GM18502 (cell line): ENCODE results near the gene OXSR1.

ENCODE experiments used
- ATAC-seq: cut with Tn5 transposase; IDR thresholded peaks from one replicate; pipeline ENCODE4 v1.9.1; 2021; ENCODE audit warnings: mild to moderate bottlenecking; ENCODE audit not compliant: unreplicated experiment, poor library complexity

OXSR1 gene

DNA sequence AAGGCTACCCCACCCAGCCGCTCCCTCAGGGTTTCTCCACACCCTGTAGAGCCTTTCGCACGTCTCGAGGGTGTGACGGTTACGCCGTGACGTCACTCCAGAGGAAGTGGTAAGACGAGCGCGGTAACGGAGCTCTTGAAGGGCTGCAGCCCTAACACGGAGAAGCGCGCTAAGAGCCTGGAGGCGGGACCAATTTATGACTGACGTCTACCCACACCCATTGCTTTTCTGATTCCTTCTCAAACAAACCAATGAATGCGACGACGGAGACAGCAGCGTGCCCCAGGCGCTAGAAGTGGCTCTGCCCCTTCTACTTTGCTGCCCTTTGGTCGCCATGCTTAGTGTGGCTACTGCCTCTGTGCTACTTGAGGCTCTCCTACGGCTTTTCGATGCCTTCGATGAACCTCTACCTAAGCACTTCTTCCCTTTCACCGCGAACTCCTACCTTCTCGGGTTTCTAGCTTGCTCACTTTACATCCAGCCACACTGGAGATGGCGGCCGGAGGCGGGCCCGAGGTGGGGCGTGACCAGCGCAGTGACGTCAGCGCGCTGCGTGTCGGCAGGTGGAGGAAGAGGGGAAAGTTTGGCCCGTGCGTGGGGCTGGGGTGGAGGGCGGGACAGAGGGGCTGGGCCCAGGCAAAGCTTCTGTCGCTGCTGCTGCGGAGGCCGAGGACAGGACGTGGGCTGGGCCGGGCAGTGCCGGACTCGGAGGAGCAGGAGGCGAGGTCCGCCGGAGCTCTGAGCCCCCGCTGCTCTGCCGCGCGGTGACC, at the start of gene OXSR1:
TSS of gene OXSR1 (plus strand) at position 586 of the 770 bp plus-strand sequence. CDS start 340 bp downstream, outside the sequence.
- ATAC-seq: peak; percentile 90

DNA sequence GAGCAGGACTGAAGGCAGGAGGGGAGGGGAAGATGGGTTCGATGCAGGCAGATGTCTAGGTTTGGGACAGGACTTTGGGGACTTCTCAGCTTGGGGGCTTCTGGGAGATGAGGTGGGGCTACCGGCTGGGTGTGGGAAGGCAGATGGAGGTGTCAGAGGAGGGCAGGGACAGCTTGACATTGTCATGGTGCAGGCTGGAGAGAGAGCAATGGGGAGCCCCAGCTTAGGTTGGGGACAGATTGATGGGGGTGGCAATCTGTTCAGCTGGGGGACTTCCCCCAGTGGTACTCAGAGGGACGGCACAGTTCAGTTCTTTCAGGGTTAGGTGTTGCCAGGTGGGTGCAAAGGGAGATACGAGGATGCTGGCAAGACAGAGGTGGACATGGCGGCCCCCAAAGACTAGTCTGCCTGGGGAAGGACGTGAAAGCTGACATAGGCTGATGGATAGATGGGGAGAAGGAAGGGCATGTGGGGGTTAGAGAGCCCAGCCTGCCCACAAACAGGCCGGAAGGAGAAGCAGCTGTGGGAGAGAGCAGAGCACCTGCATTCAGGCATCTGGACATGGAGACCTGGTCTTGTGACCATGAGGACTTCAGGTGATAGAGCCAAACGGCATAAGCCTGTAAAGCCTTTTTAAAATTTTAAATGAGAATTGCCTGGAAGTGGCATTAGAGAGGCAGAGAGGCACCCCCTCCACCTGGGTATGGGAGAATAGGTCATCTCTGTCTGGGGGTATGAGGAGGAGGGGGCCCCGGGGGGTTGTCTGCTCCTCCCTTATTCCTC, 49.5 kb upstream of the OXSR1 start:
- no peak for ATAC-seq

DNA sequence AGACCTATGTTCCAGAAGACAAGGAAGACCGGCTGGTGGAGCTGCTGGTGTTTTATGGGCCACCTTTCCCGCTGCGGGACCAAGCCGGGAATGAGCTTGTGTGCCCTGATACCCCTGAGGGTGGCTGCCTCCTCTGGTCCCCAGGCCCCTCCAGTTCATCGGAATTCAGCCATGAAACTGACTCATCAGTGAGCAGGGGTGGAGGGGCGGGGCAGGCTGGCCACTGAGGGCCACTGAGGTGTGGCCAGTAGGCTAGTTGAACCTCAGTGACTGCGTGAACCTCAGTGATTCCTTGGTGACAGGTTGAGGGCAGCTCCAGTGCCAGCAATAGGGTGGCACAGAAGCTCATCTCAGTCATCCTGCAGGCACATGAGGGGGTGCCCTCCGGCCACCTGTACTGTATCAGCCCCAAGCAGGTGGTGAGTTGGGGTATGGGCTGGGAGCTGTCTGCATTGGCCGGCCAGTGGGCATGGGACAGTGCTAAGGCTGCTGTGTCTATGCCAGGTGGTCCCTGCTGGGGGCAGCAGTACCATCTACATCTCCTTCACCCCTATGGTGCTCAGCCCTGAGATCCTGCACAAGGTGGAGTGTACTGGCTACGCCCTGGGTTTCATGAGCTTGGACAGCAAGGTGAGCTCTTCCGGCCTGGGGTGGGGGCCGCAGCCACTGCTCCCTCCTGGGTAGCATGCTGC, 48.7 kb upstream of the OXSR1 start:
- no peak for ATAC-seq

DNA sequence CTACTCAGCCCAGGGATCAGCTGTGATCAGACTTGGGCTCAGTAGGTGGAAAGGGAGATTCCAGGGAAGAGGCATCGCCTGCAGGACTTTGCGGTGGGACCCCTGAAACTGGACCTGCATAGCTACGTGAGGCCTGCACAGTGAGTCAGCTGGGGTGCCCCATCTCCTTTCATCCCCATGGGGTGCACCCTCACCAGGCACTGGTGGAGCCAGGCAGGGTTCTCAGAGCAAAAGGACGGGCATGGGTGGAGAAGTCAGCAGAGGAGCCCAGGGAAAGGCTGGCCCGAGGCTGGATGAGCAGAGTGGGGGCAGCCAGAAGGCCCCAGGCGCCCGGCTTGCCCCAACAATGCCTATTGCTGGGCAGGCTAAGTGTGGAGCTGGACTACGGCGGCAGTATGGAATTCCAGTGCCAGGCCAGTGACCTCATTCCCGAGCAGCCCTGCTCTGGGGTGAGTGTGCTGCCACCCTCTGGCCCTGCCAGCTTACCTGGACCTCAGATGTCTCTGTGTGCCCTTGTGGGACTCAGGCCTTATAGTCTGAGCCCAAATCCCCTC, 48.1 kb upstream of the OXSR1 start:
- no peak for ATAC-seq

DNA sequence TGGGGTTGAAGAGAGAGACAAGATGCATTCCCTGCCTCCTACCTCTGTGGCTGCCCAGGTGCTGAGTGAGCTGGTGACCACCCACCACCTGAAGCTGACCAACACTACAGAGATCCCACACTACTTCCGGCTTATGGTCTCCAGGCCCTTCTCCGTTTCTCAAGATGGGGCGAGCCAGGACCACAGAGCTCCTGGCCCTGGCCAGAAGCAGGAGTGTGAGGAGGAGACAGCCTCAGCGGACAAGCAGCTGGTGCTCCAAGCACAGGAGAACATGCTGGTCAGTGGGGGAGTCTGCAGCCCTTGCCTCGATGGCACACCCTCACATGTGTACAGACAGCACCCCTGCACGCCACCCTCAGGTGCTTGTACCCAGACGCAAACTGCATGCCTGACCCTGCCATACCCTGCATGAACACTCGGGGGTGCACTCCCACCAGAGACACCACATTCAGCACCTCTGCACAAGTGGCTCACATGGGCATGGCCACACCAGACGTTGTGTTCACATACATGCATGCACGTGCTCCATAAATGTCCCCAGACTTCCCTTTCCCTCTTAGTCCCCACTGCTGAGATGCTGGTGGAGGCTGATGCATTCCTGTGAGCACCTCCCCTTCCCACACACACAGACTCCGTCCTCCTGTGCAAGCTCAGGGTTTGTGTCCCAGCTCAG, 47.5 kb upstream of the OXSR1 start:
- peak; percentile 70 for ATAC-seq

DNA sequence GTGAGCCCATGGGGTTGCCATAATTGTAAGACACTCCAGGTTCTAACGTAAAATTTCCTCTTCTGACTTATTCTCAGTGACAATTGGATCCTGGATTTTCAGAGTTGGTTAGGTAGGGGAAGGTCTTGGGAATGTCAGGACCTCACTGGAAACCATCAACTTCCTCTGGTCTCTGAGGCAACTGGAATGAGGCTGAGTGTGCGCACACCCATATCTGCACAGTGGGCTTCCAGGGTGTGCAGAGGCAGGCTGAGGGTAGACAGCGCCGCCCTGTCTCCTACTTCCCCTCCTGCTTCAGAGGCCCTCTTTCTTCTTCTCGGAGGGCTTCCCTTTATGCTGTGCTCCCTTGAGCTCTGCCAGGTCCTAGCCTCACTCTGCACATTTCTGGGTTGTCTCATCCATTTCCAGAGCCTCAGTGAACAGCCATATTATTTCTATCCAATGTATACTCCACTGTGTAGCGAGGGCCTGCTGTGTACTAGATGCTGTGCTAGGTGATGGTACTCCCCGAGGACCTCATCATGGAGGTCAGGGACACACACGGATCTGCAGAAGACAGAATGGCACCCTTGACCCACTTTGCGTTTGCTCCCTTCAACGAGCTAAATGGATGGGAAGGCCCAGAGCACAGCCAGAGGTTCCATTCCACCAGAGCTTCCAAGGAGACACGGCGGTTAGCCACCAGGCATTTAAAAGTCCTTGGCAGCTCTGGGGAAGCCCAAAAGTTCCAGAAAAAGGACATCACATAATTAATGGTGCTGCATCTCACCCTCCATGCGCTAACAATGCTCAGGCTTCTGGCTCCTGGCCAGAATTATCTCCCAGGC, 46.7 kb upstream of the OXSR1 start:
- no peak for ATAC-seq

DNA sequence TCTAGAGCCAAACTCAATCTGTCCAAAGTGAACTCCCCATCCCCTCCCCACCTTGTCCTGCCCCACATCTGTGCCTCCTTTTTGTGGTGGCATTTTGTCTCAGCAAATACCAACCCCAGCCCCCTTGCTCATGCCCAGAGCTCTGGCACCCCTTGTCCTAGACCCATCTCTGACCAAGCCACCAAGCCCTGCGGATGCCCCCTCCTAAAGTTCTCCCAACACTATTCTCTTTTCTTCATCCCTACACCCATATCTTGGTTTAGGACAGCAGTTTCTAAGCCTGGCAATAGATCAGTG, 46.1 kb upstream of the OXSR1 start:
- no peak for ATAC-seq

DNA sequence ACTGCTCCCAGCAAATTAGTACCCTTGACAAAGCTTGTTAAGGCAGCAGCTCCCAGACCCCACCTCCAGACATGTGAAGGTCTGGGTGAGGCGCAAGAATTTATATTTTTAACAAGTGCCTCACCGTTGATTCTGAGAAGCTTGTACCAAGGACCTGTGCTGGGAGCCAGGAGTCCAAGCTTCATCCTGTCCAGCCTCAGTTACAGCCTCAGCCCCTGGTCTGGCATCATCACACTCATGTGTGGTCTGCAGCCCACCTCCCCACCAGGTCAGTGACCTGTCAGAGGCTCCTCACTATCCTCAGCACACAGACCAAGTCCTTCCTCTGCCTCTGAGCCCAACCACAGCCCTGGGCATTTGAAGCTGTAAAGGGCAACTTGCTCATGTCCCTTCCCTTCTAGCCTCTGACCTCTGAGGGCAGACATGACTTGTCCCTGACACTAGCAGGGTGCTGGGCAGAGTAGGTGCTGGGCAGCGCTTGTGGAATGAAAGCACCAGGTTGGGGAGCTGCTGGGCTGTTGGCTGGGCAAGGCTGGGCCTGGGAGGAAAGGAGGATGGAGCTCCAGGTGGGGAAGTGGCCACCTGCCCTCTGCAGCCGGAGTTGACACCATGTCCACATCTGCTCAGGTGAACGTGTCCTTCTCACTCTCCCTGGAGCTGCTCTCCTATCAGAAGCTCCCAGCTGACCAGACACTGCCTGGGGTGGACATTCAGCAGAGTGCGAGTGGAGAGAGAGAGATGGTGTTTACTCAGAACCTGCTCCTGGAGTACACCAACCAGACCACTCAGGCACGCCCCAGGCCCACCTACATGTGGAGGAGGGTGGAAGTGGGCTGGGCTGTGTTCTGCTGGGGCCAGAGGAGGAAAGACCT, 45.3 kb upstream of the OXSR1 start:
- no peak for ATAC-seq

GRCh38 chr3:38120693-38121450, 44.5 kb upstream of the OXSR1 start:
- ATAC-seq: no peak

GRCh38 chr3:38121451-38121831, 43.9 kb upstream of the OXSR1 start:
- no peak for ATAC-seq

- ATAC-seq: no peak
Observed at GRCh38 chr3:38121832-38122461, 43.4 kb upstream of the OXSR1 start.

- no peak for ATAC-seq
Observed at GRCh38 chr3:38122712-38123290, 42.5 kb upstream of the OXSR1 start.

DNA sequence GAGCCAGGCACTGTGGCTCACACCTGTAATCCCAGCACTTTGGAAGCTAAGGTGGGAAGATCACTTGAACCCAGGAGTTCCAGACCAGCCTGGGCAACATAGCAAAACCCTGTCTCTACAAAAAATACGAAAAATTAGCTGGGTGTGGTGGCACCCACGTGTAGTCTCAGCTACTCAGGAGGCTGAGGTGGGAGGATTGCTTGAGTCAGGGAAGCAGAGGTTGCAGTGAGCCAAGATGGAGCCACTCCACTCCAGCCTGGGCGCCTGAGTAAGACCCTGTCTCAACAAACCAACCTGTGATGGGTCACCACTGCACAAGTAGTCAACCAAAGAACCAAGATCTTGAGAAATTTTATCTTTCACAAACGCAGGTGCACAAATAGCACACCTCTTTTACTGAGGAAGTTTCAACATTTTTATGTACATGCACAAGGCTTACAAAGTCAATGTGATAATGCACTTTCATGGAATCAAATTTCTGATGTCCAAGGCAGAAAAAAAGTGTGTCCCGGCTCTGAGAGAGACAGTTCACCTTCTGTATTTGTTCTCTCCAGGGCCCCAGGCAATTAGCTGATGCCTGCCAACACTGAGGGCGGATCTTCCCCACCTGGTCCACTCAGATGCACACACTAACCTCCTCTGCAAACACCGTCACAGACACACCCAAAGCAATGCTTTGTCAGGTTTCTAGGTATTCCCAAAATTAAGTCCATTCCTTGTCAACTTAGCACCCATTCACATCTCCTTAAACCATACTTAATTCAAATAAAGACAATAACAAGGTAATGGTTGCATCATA, 40.8 kb upstream of the OXSR1 start:
- ATAC-seq: no peak

- no peak for ATAC-seq
Observed at GRCh38 chr3:38125305-38126120, 39.8 kb upstream of the OXSR1 start.

GRCh38 chr3:38126121-38126892, 39.0 kb upstream of the OXSR1 start:
- ATAC-seq: no peak
